Fibroblast of skin of right quadriceps (primary cell): ENCODE measurements around the gene RPTOR.
A peak's percentile ranks its signal among the peaks of the same experiment; 100 is the strongest.
"Not testable (repeated sequence)": the region's sequence is repeated elsewhere in the genome, so short reads cannot be mapped to it uniquely, and the experiment has no call there.

Source experiments
- DNase-seq: peaks from one replicate; pipeline ENCODE4 v3.0.0-alpha.2; 2013

RPTOR gene

DNA sequence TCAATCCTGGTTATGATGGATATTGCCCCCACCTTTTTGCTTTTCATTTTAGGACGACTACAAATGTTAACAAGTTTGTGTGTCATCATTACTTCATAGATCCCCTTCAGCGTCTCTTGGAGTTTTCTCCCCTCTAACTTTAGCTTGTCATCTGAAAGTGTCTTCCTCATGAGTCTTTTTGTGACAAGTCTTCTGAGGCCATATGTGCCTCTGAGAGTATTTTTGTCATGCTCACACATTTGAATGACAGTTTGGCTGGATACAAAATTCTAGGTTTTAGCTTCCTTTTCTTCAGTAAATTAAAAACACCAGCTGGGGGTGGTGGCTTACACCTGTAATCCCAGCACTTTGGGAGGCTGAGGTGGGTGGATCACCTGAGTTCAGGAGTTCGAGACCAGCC is 243.2 kb downstream of the RPTOR start:
- DNase-seq: no peak

DNA sequence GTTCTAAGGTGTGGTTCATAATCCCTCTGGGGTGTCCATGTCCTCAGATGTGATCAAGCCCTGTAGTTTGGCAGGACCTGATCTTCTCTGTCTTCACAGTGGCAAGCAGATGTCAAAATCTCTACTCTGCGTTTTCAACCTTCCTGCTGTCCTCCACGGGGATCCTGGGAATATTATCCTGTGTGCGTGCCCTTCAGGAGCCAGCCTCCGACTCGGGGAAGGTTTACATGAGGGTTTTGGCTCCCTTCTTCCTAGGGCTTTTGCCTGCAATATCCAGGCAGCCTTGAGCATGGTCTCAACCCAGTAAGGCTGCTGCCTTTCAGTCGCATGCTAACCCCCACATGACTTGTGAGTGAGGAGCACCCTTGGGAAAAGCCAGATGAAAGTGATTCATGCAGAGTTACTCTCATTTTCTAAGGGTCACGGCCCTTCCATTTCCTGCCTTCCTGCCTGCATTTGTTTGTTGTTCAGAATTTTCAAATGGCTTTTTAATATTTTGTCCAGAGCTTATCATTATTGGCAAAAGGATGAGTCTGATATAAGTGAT is 244.8 kb downstream of the RPTOR start:
- peak; percentile 93 for DNase-seq

DNA sequence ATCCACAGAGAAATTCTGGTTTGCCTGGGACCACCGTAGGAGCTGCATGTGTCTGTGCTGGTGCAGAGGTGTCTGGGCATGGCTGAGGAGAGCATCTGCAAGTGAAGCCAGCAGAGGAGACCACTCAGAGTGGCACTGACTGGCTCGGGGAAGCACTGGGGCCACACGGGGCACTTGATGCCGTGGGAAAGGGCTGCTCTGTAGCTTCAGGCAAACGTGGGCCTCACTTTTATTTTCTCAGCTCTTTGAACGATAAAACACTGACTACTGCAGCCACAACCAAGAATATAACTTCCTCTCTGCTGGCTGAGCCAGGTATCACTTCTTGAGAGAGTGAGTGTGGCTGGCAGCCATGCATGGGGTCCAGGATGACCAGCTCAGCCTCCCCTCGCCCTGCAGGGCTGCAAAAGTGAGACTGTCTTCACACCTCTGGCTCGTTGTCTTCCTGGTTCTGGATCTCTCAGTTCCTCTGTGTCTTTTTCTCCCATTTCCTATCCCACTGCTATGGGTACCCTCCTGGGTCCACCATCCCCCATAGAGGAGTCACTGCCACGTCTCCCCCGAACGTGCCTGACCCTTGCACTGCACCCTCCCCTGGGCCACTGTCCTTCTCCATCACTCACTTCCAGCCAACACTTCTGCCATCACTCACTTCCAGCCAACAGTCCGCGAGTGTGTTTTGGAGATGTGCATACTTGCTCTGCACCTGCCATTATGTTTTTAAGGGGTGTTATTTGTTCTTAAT is 245.6 kb downstream of the RPTOR start:
- no peak for DNase-seq

DNA sequence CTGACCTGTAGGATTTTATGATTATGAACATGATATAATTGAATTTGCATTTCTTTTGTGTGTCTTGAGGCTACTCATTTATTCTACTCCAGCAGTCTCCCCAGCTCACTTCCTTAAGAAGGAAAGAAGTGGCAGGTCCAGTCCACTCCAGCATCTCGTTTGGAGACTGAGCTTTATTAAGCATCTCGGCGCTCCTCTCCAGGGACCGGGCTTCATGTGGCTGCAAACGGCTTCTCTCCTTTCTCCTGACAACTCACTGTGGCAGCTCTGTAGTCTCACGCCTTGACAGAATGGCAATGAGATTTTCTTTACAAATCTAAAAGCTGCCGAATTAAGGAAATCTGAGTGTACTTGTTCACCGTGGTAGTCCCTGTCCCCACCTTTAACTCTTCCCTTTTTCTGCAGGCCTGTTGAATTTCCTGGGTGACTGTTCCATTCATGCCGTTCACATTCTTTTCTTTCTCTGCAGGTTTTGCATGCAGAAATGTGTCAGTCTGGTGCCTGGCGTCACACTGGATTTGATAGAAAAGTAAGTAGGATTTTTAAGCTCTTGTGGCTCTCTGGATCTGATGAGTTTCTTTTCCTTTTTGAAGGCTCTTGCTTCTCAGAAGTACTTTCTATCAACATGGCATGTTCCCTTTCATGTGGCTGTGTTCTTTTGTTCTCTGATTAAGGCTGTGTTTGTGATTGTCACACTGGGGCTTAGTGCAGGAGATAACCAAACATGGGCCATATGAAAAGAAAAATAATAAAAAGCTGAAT is 246.5 kb downstream of the RPTOR start:
- DNase-seq: no peak

DNA sequence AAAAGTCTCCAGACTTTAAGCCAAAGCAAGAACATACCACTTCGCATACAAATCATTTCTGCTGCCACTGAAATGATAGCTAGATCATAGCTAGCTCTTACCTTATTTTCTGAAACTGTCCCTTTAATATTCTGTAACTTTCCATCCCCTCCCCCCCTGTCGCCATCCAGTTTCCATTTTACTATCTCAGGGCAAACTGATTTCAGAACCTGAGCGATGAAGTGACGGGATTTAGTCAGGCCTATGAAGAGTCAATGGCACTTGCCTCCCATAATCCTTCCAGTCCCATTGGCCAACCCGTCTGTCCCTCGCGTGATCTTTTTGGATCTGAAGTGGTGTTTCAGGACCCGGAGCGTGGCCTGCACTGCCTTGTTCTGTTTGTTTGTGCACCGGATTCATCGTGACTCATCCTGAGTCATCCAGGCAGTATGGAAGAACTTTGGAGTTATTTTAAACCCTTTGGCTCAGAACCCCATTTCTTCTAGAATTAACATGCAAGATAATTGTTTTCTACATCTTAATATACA is 247.2 kb downstream of the RPTOR start:
- DNase-seq: peak; percentile 95

DNA sequence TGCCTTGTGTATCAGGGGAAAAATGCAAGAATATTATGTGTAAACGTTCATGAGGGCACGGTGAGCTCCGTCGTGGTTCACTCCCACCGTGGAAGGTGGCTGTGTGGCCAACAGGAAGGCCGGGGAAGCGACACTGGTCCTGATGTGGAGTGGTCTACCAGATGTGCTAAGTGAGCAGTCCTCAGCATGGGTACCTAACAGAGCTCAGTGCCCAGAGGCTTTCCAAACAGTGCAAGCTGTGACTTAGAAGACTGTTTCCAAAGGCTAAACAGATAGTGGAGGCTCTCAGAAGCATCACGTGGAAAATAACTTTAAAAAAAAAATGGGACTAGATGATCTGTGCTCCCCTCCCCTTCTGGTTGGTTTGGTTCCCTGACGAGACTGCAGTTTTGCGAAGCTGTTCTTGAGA is 247.7 kb downstream of the RPTOR start:
- DNase-seq: no peak

DNA sequence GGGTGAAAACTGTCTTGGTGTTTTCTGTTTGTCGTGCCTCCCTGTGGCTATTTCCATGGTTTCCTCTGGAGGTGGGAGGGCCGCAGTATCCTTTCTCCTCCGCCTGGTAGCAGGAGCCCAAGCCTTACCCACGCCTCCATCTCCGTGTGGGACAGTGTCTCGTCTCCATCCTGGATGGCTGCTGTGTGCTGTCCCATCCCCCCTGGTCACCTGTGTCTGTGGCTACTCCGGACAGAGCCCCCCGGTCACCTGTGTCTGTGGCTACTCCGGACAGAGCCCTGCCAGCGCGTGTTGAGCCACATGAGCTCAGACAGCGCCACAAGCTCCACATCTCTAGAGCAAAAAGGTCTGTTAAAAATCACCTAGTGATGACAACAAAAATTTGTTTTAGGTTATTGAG is 248.8 kb downstream of the RPTOR start:
- no peak for DNase-seq

DNA sequence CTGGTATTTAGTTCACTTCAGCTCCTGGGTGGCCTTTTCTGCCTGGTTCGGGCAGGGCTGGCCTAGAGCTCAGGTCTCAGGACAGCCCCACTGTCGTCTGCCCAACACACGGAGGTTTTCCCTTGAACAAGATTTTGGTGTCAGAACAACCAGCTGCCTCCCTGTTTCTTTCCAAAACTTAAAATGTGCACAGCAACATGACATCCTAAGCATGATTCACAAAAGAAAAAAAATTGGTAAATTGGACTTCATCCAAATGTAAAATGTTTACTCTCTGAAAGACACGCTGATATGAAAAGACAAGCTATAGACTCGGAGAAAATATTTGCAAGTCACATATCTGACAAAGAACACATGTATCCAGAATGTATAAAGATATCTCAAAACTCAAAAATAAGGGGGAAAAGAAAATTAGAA is 249.2 kb downstream of the RPTOR start:
- peak; percentile 61 for DNase-seq

DNA sequence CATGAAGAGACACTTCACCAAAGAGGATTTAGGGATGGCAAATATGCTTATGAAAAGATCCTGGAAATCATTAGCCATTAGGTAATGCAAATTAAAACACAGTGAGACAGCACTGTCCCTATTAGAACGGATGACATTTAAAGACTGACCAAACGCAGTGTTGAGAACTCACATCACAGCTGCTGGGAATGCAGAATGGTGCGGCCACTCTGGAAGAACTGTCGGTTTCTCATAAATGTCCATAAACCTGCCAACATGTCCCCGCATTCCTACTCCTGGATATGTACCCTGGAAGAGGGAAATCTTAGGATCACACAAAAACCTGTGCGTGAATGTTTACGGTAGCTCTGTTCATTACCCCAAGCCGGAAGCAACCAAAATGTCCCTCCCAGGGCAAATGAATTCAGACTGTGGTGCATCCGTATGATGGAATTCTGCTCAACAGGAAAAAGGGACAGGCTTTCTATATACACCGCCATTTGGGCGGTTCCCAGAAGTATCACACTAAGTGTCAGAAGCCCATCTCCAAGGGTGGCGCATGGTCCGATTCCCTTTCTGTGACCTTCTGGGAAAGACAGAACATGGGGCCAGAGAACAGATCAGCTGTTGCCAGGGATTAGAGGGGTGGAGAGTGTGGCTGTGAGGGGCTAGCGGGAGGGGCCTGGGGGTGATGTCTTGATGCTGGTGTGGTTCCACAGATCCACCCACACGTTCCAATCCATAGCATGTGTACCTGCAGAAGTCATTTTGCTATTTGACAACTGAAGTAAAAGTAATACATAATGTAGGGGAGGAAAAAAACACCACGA is 249.8 kb downstream of the RPTOR start:
- no peak for DNase-seq

DNA sequence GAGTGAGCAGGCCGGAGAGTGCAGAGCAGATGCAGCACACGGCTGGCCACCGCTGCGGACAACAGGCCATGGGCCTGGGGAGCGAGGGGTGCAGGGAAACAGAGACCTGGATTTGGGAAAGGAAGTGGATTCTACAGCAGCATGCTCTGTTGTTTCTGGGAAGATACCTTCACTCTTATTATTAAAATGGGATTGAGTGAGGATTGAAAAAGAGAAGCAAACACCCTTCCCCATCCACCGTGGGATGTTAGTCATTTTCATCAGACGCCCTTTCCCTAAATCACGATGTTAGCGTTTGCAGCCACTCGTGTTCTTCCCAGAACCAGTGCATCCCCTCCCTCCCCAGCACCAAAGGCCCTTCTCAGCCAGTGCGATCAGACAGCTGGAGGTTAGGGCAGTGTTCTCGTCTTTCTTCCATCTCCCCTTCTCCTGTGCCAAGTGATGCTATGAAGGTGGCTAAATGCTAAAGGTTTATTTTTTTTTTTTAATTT is 250.5 kb downstream of the RPTOR start:
- DNase-seq: no peak

DNA sequence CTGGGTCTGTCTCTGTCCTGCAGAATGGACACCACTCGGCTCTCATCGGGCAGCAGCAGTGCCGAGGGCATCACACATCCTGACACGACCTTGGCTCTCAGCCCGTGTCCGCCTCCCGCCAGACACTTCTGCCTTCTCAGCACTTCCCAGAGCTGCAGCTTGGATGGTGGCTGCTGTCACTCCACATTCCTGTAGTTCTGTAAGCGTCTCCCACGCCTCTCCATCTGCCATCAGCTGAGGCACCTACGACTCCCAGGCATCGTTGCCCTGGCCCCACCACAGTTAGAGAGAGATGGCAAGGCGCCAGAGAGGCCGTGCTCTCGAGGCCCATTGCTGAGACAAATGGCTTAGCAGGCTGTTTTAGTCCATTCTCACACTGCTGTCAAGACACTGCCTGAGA is 251.1 kb downstream of the RPTOR start:
- no peak for DNase-seq

DNA sequence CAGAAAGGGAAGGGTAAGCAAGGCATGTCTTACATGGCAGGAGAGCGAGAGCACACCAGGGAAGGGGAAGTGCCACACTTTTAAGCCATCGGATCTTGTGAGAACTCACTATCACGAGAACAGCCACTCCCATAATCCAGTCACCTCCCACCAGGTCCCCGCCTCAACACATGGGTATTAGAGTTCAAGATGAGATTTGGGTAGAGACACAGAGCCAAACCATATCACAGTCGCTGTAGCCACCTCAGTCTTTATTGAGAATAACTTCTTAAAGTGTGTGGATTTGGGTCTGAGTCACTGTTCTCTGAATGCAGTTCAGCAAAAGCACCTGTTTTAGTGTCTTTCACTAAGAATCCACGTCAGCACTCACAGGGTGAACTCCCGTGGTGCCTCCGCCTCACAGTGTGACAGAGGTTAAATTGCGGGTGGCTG is 251.8 kb downstream of the RPTOR start:
- DNase-seq: no peak

DNA sequence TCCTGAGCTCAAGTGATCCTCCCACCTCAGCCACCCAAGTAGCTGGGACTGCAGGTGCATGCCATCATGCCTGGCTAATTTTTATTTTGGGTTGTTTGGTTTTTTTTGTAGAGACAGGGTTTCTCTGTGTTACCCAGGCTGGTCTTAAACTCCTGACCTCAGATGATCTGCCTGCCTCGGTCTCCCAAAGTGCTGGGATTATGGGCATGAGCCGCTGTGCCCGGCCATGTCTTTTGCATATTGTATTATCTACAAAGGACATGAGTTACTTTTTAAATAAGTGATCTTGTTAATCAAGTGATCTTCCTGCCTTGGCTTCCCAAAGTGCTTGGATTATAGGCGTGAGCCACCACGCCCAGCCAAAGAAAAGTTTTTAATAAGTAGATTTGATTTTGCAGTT is 252.6 kb downstream of the RPTOR start:
- not testable (repeated sequence) for DNase-seq

DNA sequence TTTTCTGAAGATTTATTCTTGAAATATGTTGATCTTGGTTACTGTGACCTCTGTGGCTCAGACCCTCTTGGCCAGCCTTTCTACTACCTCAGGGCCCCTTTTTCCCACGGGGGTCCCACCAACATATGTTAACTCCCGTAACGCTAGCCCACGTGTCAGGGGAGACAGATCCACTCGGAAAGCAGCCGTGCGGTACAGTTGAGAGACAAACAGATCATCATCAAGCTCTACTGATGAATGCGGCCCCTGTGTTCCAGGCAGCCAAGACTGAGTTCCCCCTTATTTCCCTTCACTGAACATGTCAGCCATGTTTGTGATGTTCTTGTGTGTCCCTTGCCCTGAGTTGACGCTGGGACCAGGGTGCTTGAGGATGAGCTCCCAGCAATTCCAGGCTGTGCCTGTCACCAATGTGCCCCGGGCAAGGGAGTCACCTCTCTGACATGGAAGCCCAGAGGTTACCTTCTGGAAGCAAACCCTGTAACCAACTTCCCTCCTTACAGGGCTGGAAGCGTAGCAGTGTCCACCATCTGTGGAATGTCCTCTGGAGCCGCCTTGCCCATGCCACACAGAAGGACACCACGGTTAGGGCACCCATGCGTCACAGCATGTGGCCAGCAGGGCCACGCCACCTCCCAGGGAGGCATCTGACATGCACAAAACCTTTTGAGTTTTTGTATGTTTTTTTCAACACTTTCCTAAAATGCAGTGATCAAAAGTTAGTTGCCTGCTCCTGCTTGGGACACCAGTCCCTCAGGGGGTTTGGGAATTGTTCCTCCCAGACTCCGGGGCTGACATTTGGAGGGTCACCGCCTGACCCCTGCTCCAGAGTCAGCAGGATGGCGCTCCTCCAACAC is 253.3 kb downstream of the RPTOR start:
- DNase-seq: no peak

DNA sequence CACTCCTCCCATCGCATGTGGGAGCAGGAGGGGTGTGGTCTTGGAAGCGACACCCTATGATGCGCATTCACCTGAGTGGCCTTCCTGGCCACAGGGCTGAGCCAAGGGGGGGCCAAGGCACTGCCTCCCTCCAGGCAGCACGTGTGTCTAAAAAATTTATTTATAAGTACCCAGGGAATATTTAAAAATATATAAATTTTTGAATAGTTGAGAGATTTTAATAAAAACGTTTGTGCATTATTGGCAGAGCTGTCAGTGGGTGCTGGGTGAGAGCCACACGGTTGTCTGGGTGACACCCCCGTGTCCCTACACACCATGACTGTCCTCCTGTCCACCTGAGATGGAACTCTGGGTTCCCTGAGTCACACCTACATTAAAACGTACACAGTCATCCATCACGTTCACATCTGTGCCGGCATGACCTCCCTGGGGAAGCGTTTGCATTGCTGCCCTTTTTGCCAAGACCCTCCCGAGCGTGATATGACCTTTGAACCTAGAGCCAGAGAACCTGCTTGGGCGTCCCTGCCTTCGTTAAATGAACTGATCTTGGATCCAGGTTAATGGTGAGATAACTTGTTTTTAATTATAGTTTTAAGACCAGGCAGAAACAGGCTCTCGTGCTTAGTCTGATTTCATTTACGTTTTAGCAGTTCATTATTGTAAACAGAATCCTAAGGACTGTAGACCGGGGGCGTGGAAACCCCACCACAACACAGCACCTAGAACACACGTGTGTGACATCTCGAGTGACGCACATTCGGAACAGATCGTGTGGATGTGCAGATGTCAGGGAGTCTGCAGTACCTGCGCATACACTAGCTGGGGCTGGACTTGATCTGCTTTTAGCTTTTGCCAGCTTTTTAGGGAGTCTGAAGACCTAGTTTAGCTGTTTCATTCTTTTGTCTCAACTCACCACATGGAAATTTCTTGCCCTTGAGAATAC is 254.2 kb downstream of the RPTOR start:
- no peak for DNase-seq

DNA sequence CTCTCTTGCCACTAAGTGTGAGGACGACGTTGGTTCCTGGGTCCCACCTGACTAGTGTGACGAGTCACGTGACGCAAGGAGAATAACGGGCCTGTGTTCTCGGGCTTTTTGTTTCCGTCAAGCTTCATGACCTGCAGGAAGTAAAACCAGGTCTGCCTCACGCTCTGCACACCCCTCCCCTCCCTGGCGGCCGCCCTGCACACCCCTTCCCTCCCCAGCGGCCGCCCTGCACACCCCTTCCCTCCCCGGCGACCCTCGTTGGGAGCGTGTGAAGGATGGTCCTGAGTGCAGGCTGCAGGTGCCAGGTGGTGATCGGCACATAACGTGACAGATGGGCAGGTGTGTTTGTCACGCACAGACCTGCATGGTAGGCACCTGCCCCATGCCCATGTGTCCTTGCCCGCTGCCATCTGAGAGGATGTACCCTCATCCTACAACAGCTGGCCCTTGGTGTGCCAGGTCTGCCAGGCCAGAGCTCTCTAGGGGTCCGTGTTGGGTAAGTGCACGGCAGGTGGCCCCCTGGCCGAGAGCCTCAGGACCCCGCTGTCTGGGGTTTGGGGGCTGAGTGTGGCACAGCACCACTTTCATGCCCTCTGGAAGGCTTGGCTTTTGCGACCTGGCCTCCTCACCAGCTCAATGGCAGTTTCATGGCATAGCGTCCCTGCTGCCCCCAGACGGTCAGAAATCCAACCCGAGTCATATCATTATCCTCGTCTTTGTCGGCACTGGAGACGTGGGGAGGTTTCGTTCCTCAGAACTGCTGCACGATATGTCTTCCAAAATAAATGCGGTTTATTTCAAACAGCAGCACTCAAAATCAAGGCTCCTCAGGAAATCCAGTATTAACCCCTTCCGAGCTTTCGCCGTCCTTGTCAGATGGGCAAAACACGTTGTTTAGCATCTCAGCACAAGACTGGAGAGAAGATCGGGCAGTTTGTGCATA is 255.2 kb downstream of the RPTOR start:
- DNase-seq: no peak

DNA sequence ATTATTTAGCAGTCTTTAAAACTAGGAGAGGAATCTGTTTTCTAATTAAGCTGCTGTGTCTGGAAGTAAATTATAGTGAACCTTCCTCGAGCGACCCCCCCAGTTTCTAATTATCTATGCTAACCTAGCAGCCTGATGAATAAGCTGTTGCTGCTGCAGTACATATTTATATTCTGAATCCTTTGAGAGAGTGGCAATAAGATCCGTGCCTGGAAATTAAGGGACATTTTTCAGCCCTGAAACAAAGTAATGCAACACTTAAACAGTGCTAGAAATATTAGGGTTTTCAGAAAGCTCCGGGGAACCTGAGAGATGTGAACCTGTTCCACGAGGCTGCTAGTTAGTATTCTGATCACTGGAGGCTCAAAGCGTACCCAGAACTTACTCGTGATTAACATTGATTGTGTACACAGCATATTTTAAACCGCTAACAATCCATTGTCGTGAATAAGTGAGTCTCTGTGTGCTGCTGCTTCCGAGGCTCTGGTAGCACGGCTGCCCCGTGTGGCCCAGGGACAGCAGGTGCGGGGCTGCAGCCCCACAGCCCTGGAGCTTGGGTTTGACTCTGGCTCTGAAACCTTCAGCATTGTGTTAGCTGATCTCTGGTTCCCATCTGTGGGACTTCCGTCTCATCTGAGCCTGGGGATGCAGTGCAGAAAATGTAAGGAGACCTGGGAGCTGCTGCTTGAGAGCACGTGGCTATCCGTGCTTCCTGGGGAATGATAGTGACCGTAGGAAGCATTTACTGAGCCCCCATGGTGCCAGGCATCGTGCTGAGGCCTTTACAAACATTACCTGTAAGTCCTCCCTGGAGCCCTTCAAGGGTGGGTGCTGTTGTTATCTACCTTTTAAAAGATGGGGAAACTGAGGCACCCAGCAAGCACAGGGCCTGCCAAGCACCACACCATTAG is 256.1 kb downstream of the RPTOR start:
- no peak for DNase-seq
